ENCODE data around the gene PPWD1.
"Not testable (repeated sequence)": the region's sequence is repeated elsewhere in the genome, so short reads cannot be mapped to it uniquely, and the experiment has no call there.

PPWD1 gene

DNA sequence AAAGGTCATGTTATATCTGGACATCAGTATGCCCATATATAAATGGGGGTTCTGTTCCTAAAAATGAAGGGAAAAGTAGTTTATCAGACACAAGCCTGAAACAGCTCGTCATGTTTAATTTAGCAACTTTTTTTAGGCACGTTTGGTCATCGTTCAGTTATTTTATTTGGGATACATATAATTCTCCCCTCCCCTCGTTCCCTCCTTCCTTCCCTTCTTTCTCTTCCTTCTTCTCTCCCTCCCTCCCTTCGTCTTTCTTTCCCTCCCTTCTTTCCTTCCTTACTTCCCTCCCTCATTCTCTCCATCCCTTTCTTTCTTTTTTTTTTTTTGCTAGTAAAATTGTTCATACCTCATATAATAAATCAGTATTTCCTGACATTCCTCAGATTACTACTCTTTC, 3.4 kb downstream of the PPWD1 start:
- DNase-seq (ENCODE audit: low read depth): no peak
- TF ChIP-seq, protein P1, sequence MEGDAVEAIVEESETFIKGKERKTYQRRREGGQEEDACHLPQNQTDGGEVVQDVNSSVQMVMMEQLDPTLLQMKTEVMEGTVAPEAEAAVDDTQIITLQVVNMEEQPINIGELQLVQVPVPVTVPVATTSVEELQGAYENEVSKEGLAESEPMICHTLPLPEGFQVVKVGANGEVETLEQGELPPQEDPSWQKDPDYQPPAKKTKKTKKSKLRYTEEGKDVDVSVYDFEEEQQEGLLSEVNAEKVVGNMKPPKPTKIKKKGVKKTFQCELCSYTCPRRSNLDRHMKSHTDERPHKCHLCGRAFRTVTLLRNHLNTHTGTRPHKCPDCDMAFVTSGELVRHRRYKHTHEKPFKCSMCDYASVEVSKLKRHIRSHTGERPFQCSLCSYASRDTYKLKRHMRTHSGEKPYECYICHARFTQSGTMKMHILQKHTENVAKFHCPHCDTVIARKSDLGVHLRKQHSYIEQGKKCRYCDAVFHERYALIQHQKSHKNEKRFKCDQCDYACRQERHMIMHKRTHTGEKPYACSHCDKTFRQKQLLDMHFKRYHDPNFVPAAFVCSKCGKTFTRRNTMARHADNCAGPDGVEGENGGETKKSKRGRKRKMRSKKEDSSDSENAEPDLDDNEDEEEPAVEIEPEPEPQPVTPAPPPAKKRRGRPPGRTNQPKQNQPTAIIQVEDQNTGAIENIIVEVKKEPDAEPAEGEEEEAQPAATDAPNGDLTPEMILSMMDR (IDR thresholded peaks at IDR 0.05; ENCODE audit: insufficient read depth, low read depth, low read length, missing control alignments): no peak
- H3K4me3 ChIP-seq (ENCODE audit: low read length): no peak overlapping the region

DNA sequence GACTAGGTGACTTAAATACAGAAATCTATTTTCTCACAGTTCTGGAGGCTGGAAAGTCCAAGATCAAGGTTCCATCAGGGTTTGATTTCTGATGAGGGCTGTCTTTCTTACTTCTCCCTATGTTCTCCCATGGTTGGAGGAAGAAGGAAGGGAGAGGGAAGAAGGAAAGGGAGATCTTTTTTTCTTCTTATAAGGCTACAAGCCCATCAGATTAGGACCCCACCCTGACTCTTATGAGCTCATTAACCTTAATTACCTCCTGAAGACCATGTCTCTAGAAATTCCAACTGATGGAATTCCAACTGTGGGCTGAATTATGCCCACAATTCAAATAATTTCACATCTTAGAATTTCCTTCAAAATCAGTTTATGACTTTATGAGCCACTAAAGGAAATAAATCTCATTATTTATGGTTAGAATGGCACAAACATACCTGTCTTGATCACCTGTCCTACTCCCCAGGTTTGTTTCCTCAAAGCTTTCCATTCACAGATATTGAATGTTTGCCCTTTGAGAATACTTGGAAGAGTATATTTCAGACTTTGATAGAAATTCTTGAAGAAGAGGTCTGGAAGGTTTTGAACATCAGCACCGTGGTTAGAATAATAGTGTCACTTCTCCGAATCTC, 7.6 kb downstream of the PPWD1 start:
- no peak overlapping the region for H3K4me3 ChIP-seq (ENCODE audit: low read length)
- no peak for DNase-seq (ENCODE audit: low read depth)
- TF ChIP-seq, protein P1 (IDR thresholded peaks at IDR 0.05; ENCODE audit: insufficient read depth, low read depth, low read length, missing control alignments): no peak

DNA sequence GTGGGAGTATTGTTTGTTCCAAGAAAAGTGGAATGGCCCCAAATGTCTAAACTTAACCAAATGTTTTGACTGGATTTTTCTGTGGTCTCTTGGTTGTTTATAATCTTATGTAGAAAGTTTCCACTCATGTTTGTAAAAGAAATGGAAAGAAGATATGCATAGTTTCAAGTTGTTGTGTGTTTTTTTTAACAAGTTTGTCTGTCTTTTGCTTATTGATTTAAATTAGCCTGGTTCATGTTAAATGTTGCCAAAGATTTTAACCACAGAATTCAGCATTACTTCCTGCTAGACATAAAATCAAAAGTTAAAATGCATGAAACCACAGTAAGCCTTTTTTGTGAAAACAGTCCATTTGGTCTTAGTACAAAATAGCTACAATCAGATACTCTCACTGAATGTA, 14.0 kb downstream of the PPWD1 start:
- H3K4me3 ChIP-seq (ENCODE audit: low read length): no peak overlapping the region
- DNase-seq (ENCODE audit: low read depth): no peak
- TF ChIP-seq, protein P1 (IDR thresholded peaks at IDR 0.05; ENCODE audit: insufficient read depth, low read depth, low read length, missing control alignments): no peak

DNA sequence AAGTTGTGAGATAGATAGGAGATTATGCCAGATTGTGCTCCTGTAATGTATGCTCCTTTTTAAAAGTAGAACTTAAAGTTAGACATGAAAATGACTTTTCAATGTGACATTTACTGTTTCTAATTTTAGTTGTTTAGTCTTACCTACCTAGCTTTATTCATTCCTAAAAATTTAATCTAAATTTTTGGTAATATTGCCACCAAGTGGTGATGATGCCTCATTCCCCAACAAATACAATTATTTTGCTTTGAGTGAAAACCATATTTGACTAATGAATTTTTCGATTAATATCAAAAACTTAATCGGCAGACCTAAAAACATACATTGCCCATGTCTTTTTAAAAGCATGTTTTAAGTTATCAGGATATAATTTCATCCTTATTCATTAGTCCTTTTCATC, 25.6 kb downstream of the PPWD1 start:
- no peak overlapping the region for H3K4me3 ChIP-seq (ENCODE audit: low read length)
- no peak for DNase-seq (ENCODE audit: low read depth)
- TF ChIP-seq, protein P1 (IDR thresholded peaks at IDR 0.05; ENCODE audit: insufficient read depth, low read depth, low read length, missing control alignments): no peak

DNA sequence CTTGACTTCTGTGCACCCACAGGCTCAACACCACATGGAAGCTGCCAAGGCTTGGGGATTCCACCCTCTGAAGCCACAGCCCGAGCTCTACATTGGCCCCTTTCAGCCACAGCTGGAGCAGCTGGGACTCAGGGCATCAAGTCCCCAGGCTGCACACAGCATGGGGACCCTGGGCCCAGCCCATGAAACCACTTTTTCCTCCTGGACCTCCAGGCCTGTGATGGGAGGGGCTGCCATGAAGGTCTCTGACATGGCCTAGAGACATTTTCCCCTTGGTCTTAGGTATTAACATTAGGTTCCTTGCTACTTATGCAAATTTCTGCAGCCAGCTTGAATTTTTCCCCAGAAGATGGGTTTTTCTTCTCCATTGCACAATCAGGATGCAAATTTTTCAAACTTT, 38.7 kb downstream of the PPWD1 start:
- not testable (repeated sequence) for DNase-seq (ENCODE audit: low read depth); H3K4me3 ChIP-seq (ENCODE audit: low read length)

DNA sequence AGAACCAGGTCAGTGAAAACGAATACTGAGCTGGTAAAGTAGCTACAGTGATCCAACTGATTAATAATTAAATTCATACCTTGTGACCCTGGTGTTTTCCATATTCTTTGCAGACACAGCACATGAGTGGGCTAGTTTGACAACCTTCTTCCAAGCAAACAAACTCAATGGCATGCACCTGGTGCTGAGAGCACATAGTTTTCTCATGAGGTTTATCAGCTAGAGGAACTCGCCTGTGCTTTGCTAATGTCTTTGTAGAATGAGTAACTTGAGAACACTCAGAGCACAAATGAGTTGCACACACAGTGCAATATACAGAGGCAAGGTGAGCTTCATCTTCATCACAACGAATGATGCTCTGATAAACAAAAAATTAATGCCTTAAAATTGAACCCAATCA, 48.4 kb downstream of the PPWD1 start:
- DNase-seq (ENCODE audit: low read depth): peak; percentile 92
- TF ChIP-seq, protein P1 (IDR thresholded peaks at IDR 0.05; ENCODE audit: insufficient read depth, low read depth, low read length, missing control alignments): no peak
- no peak overlapping the region for H3K4me3 ChIP-seq (ENCODE audit: low read length)

DNA sequence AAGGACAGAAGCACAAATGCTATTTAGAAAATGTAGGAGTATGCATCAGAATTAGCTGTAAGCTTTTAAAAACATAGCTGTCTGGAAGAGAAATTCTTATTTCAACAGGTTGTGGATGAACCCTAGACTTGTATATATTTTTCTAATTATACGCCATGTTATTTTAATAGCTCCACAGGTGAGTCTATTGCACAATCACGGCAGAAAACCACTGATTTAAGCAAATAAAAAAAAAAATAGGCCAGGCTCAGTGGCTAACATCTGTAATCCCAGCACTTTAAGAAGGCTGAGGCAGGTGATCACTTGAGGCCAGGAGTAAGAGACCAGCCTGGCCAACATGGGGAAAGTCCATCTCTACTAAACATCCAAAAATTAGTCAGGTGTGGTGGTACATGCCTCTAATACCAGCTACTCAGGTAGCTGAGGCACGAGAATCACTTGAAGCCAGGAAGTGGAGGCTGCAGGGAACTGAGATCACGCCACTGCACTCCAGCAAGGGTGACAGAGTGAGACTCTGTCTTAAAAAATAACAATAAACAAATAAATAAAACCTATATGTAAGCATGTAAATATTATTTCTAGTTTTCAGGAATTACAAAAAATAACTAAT, 49.3 kb downstream of the PPWD1 start:
- TF ChIP-seq, protein P1 (IDR thresholded peaks at IDR 0.05; ENCODE audit: insufficient read depth, low read depth, low read length, missing control alignments): no peak
- no peak for DNase-seq (ENCODE audit: low read depth)
- no peak overlapping the region for H3K4me3 ChIP-seq (ENCODE audit: low read length)

Data from epithelial cell of esophagus (primary cell).